Caco-2 (cell line): ENCODE measurements around the gene RAB4B. TPM values are rescaled to one million over a fixed set of nuclear protein-coding genes. Genes with fewer than 3 reads are reported as not detected.
A peak's percentile ranks its signal among the peaks of the same experiment; 100 is the strongest.
"Not testable (repeated sequence)": the region's sequence is repeated elsewhere in the genome, so short reads cannot be mapped to it uniquely, and the experiment has no call there.

ENCODE experiments used
- BruUV-seq: library from RNA; stranded (reverse); fragments of 400-500 nt; replicated peaks from 2 replicates; lab custom pipeline; 2021; lab: Mats Ljungman, UMichigan
- CTCF ChIA-PET: fragments of 300-600 bp; sonication (Branson Sonifier 250); formaldehyde crosslinking; loops from one replicate; lab custom pipeline; 2022; ENCODE audit warnings: antibody characterized with exemption; lab: Charles Lee
- POLR2A ChIA-PET: fragments of 300-600 bp; sonication (Branson Sonifier 250); formaldehyde crosslinking; loops from one replicate; lab custom pipeline; 2022; ENCODE audit warnings: antibody characterized with exemption; lab: Charles Lee
- DNase-seq, 2 experiments: peaks; one replicate each; pipeline versions ENCODE4 v3.0.0 to v3.0.0-alpha.2; 2020 to 2022
- H3K27me3 ChIP-seq: replicated peaks from 2 replicates; pipeline ENCODE4 v1.6.0; 2011; ENCODE audit warnings: low read length; ENCODE audit not compliant: control insufficient read depth, insufficient read depth
- H3K36me3 ChIP-seq: 2 replicates; pipeline ENCODE4 v1.5.1; 2011; ENCODE audit warnings: low read length; ENCODE audit not compliant: control insufficient read depth, insufficient read depth
- H3K4me1 ChIP-seq: fragments of 250-450 bp; sonication (Bioruptor Pico); 2 replicates; pipeline ENCODE4 v1.5.1; 2020; ENCODE audit warnings: mild to moderate bottlenecking
- H3K4me3 ChIP-seq: 2 replicates; pipeline ENCODE4 v1.5.1; 2011; ENCODE audit warnings: low read depth, mild to moderate bottlenecking, control low read depth, low read length
- H3K9me3 ChIP-seq: fragments of 250-450 bp; sonication (Bioruptor Pico); 2 replicates; pipeline ENCODE4 v1.5.1; 2020; ENCODE audit warnings: mild to moderate bottlenecking, moderate library complexity
- H3K27ac Mint-ChIP-seq: one replicate; pipeline ENCODE4 v1.8.0; 2022; ENCODE audit warnings: mixed read lengths; ENCODE audit not compliant: unreplicated experiment
- H3K27me3 Mint-ChIP-seq: one replicate; pipeline ENCODE4 v1.8.0; 2022; ENCODE audit warnings: mixed read lengths; ENCODE audit not compliant: insufficient read depth, unreplicated experiment
- H3K36me3 Mint-ChIP-seq: one replicate; pipeline ENCODE4 v1.8.0; 2022; ENCODE audit warnings: mild to moderate bottlenecking, mixed read lengths; ENCODE audit not compliant: insufficient read depth, unreplicated experiment
- H3K4me1 Mint-ChIP-seq: one replicate; pipeline ENCODE4 v1.8.0; 2022; ENCODE audit warnings: low read depth, mixed read lengths; ENCODE audit not compliant: unreplicated experiment
- H3K4me3 Mint-ChIP-seq: one replicate; pipeline ENCODE4 v1.8.0; 2022; ENCODE audit warnings: mild to moderate bottlenecking, moderate library complexity, mixed read lengths; ENCODE audit not compliant: unreplicated experiment
- H3K9me3 Mint-ChIP-seq: one replicate; pipeline ENCODE4 v1.8.0; 2022; ENCODE audit warnings: mixed read lengths; ENCODE audit not compliant: unreplicated experiment
- intact Hi-C: fragments of 100-400 bp; cut with micrococcal nuclease; formaldehyde crosslinking; loops from one replicate; pipeline ENCODE4 v1.10.0; 2022; ENCODE audit not compliant: unreplicated experiment
- total RNA-seq: library from RNA; stranded (reverse); gene quantifications from 2 replicates; pipeline ENCODE4 v1.2.3, GENCODE V29; 2022
- TF ChIP-seq, protein P1 (sequence below), 2 experiments: fragments of 200-600 bp in 1 of 2; IDR thresholded peaks; 1 replicate in 1 of 2; 2 replicates in 1 of 2; pipeline versions ENCODE4 v1.5.1 to v1.8.0; 2011 to 2022; ENCODE audit warnings: antibody characterized with exemption in 1 of 2, control low read depth in 1 of 2, inconsistent platforms in 1 of 2, low read depth in 1 of 2, low read length in 1 of 2, mild to moderate bottlenecking in 1 of 2, moderate library complexity in 1 of 2; ENCODE audit not compliant: insufficient read depth in 1 of 2, severe bottlenecking in 1 of 2, unreplicated experiment in 1 of 2

RAB4B gene
- total RNA-seq, 1 experiment from 2014 or later = 21.5 TPM

DNA sequence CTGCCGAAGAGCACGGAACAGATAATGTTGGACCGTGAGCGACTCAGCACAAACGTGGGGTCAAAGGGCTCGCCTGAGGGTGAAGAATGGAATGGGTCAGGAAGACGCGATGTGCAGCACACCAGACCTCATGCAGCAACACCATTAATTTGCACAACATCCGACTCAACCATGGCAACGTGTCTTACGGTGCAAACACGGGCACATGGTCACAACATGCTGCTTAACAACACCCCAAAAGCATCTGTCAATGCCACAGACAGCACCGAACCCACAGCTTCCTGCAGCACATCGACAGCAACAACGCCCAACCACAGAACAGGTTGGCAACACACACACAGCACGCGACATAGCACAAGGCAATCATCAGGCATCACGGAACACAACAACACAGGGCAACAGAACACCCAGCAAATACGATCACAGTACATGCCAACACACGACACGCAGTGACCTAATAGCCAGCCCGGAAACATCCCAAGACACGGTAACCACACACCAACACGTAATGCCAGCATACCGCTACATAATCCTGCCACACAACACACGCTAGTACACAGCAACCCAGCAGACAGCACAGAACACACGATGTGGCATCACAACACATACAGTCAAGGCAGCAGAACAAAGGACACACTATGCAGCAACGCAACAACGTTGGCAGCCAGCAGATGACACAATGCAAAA is 48.8 kb downstream of the RAB4B start:
- H3K27me3 ChIP-seq, H3K4me3 Mint-ChIP-seq, CTCF ChIA-PET, H3K36me3 ChIP-seq, intact Hi-C loops, BruUV-seq, POLR2A ChIA-PET, H3K27me3 Mint-ChIP-seq, H3K9me3 ChIP-seq, H3K4me3 ChIP-seq: not testable (repeated sequence)
- H3K4me1 ChIP-seq = peaks cover 36% of the 10 kb centered on the region
- DNase-seq = peak in 1 of 2 experiments; percentile 37
- peak overlapping the region; percentile 35 for H3K27ac Mint-ChIP-seq
- H3K36me3 Mint-ChIP-seq = peaks cover 32% of the 10 kb centered on the region
- peaks cover 27% of the 10 kb centered on the region for H3K4me1 Mint-ChIP-seq
- H3K9me3 Mint-ChIP-seq = peaks cover 19% of the 10 kb centered on the region

DNA sequence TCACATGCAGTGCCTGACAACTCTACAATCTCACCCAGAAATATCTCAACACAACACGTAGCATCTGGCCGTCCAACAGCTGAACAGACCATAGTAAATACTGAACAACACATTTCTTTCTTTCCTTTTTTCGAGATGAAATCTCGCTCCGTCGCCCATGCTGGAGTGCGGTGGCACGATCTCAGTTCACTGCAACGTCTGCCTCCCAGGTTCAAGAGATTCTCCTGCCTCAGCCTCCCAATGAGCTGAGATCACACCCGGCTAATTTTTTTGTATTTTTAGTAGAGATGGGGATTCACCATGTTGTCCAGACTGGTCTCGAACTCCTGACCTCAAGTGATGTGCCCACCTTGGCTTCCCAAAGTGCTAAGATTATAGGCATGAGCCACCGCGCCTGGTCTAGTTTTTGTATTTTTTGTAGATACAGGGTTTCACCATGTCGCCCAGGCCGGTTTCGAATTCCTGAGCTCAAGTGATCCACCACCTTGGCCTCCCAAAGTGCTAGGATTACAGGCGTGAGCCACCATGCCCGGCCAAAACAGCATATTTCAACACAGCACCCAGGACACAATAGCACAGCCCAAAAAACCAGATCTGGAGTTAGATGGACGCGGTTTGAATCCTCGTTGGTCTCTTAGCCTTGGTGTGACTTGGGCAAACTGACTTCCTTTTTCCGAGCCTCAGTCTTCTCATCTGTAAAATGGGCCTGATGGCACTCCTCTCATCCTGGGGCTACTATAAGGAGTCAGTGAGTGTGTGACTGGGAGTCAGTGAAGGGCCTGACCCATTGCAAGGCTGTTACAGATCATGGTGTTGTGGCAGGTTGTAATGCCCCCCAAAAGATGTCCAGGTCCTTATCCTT is 49.6 kb downstream of the RAB4B start:
- H3K27me3 ChIP-seq = no peaks in the 10 kb centered on the region
- no peaks in the 10 kb centered on the region for H3K9me3 ChIP-seq
- Mint-ChIP-seq H3K4me1 (peaks cover 24% of the 10 kb centered on the region), H3K27ac (peak overlapping the region; percentile 35), H3K27me3 (no peaks in the 10 kb centered on the region), H3K9me3 (peaks cover 19% of the 10 kb centered on the region), H3K4me3 (no peak overlapping the region), H3K36me3 (peaks cover 35% of the 10 kb centered on the region)
- TF ChIP-seq, protein P1, sequence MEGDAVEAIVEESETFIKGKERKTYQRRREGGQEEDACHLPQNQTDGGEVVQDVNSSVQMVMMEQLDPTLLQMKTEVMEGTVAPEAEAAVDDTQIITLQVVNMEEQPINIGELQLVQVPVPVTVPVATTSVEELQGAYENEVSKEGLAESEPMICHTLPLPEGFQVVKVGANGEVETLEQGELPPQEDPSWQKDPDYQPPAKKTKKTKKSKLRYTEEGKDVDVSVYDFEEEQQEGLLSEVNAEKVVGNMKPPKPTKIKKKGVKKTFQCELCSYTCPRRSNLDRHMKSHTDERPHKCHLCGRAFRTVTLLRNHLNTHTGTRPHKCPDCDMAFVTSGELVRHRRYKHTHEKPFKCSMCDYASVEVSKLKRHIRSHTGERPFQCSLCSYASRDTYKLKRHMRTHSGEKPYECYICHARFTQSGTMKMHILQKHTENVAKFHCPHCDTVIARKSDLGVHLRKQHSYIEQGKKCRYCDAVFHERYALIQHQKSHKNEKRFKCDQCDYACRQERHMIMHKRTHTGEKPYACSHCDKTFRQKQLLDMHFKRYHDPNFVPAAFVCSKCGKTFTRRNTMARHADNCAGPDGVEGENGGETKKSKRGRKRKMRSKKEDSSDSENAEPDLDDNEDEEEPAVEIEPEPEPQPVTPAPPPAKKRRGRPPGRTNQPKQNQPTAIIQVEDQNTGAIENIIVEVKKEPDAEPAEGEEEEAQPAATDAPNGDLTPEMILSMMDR (IDR thresholded peaks at IDR 0.05; ENCODE audit: insufficient read depth in 1 of 2, low read depth in 1 of 2, low read length in 1 of 2, severe bottlenecking in 1 of 2, unreplicated experiment in 1 of 2) = no peak
- DNase-seq = peak in 1 of 2 experiments; percentile 6
- ChIA-PET POLR2A (no interaction called here), CTCF (no interaction called here)
- no peaks in the 10 kb centered on the region for H3K36me3 ChIP-seq
- intact Hi-C loops = no loop called here
- H3K4me3 ChIP-seq = no peak overlapping the region
- peaks cover 35% of the 10 kb centered on the region for H3K4me1 ChIP-seq
- no TSS peak for BruUV-seq

DNA sequence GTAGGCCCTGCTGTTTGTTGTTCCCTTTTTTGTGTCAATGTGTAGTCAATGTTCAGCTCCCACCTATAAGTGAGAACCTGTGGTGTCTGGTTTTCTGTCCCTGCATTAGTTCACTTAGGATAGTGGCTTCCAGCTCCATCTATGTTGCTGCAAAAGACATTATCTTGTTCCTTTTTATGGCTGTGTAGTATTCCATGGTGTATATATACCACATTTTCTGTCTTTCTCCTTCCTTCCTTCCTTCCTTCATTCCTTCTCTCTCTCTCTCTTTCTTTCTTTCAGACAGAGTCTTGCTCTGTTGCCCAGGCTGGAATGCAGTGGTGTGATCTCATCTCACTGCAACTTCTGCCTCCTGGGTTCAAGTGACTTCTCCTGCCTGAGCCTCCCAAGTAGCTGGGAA is 51.2 kb downstream of the RAB4B start:
- DNase-seq = peak in 1 of 2 experiments; percentile 6
- Mint-ChIP-seq H3K27me3 (no peaks in the 10 kb centered on the region), H3K36me3 (peaks cover 26% of the 10 kb centered on the region), H3K4me1 (peaks cover 15% of the 10 kb centered on the region), H3K9me3 (peaks cover 19% of the 10 kb centered on the region), H3K27ac (no peak overlapping the region), H3K4me3 (no peak overlapping the region)
- Histone ChIP-seq H3K27me3 (no peaks in the 10 kb centered on the region), H3K4me3 (no peak overlapping the region), H3K36me3 (no peaks in the 10 kb centered on the region), H3K9me3 (no peaks in the 10 kb centered on the region), H3K4me1 (peaks cover 20% of the 10 kb centered on the region)
- BruUV-seq = no TSS peak
- TF ChIP-seq, protein P1 (IDR thresholded peaks at IDR 0.05; ENCODE audit: insufficient read depth in 1 of 2, low read depth in 1 of 2, low read length in 1 of 2, severe bottlenecking in 1 of 2, unreplicated experiment in 1 of 2) = no peak
- ChIA-PET CTCF (no interaction called here), POLR2A (no interaction called here)
- intact Hi-C loops = no loop called here

DNA sequence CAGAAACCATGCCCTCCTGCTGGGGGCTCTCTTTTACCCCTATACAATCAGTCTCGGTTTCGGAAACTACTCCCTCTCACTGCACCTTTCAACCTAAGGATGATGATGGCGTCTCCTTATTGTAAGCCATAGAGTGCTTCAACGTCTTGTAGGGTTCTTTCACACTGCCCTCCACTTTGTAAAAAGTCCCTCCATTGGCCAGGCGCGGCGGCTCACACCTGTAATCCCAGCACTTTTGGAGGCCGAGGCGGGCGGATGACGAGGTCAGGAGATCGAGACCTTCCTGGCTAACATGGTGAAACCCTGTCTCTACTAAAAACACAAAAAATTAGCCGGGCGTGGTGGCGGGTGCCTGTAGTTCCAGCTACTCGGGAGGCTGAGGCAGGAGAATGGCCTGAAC is 52.7 kb downstream of the RAB4B start:
- H3K4me1 Mint-ChIP-seq = peaks cover 20% of the 10 kb centered on the region
- H3K27me3 ChIP-seq, H3K4me3 Mint-ChIP-seq, POLR2A ChIA-PET, H3K27me3 Mint-ChIP-seq, H3K4me3 ChIP-seq, H3K9me3 ChIP-seq, H3K36me3 ChIP-seq, CTCF ChIA-PET, H3K27ac Mint-ChIP-seq, intact Hi-C loops, BruUV-seq: not testable (repeated sequence)
- peaks cover 15% of the 10 kb centered on the region for H3K4me1 ChIP-seq
- peak in 1 of 2 experiments; percentile 16 for DNase-seq
- H3K9me3 Mint-ChIP-seq = peaks cover 19% of the 10 kb centered on the region
- peaks cover 16% of the 10 kb centered on the region for H3K36me3 Mint-ChIP-seq
